PC-3 (cell line): ENCODE data around the gene TFEC. TPM values are rescaled to one million over a fixed set of nuclear protein-coding genes. Genes with fewer than 3 reads are reported as not detected.
A peak's percentile ranks its signal among the peaks of the same experiment; 100 is the strongest.

Experiments
- ATAC-seq: fragments of 200-7000 bp; cut with Tn5 transposase; 2 replicates; pipeline ENCODE4 v1.9.1; 2020; ENCODE audit warnings: mild to moderate bottlenecking, moderate library complexity
- BruUV-seq: library from RNA; stranded (reverse); fragments of 400-500 nt; replicated peaks from 2 replicates; lab custom pipeline; 2021; lab: Mats Ljungman, UMichigan
- CTCF ChIA-PET: fragments of 300-600 bp; sonication (Branson Sonifier 250); formaldehyde crosslinking; loops from one replicate; lab custom pipeline; 2022; ENCODE audit warnings: antibody characterized with exemption; lab: Charles Lee
- POLR2A ChIA-PET: fragments of 300-600 bp; sonication (Branson Sonifier 250); formaldehyde crosslinking; loops from one replicate; lab custom pipeline; 2022; ENCODE audit warnings: antibody characterized with exemption; ENCODE audit not compliant: unreplicated experiment; lab: Charles Lee
- DNase-seq: peaks from one replicate; pipeline ENCODE4 v3.0.0-alpha.2; 2015
- H2AFZ ChIP-seq: fragments of 300-600 bp; sonication (generic); 2 replicates; pipeline ENCODE4 v1.6.0; 2016; ENCODE audit warnings: antibody characterized with exemption, low read length
- H3F3A ChIP-seq: fragments of 300-600 bp; sonication (generic); one replicate; pipeline ENCODE4 v1.6.0; 2017; ENCODE audit warnings: antibody characterized with exemption, low read length, control low read depth, mild to moderate bottlenecking; ENCODE audit not compliant: unreplicated experiment
- H3K27ac ChIP-seq: fragments of 300-600 bp; sonication (generic); 2 replicates; pipeline ENCODE4 v1.5.1; 2016; ENCODE audit warnings: mild to moderate bottlenecking, low read length
- H3K27me3 ChIP-seq: fragments of 300-600 bp; sonication (generic); 2 replicates; pipeline ENCODE4 v1.6.1; 2016; ENCODE audit warnings: low read length, mixed read lengths
- H3K36me3 ChIP-seq: fragments of 300-600 bp; sonication (generic); 2 replicates; pipeline ENCODE4 v1.6.1; 2016; ENCODE audit warnings: low read depth, mixed run types, low read length, mixed read lengths
- H3K4me1 ChIP-seq: fragments of 300-600 bp; sonication (generic); 2 replicates; pipeline ENCODE4 v1.5.1; 2016; ENCODE audit warnings: low read length; ENCODE audit not compliant: insufficient read depth
- H3K4me2 ChIP-seq: fragments of 300-600 bp; sonication (generic); 2 replicates; pipeline ENCODE4 v1.6.0; 2016; ENCODE audit warnings: low read length
- H3K4me3 ChIP-seq: fragments of 300-600 bp; sonication (generic); 2 replicates; pipeline ENCODE4 v1.5.1; 2016; ENCODE audit warnings: mild to moderate bottlenecking, low read length, mixed read lengths
- H3K79me2 ChIP-seq: fragments of 300-600 bp; sonication (generic); 2 replicates; pipeline ENCODE4 v1.6.1; 2017; ENCODE audit warnings: low read length, mixed read lengths
- H3K9ac ChIP-seq: fragments of 300-600 bp; sonication (generic); 2 replicates; pipeline ENCODE4 v1.6.0; 2016; ENCODE audit warnings: mild to moderate bottlenecking, low read length
- H3K9me2 ChIP-seq: fragments of 300-600 bp; sonication (generic); replicated peaks from 2 replicates; pipeline ENCODE4 v1.6.1; 2016; ENCODE audit warnings: mixed run types, low read length, mixed read lengths
- H3K9me3 ChIP-seq: fragments of 300-600 bp; sonication (generic); 2 replicates; pipeline ENCODE4 v1.6.1; 2016; ENCODE audit warnings: low read length, mixed read lengths
- H4K20me1 ChIP-seq: fragments of 300-600 bp; sonication (generic); 2 replicates; pipeline ENCODE4 v1.6.1; 2016; ENCODE audit warnings: low read length, mixed read lengths
- EZH2 ChIP-seq: fragments of 300-600 bp; sonication (generic); IDR thresholded peaks from one replicate; pipeline ENCODE4 v1.6.1; 2017; ENCODE audit warnings: antibody characterized with exemption, mild to moderate bottlenecking, low read length; ENCODE audit not compliant: unreplicated experiment
- EZH2phosphoT487 ChIP-seq: fragments of 300-600 bp; sonication (generic); IDR thresholded peaks from 2 replicates; pipeline ENCODE4 v1.6.1; 2018; ENCODE audit warnings: mild to moderate bottlenecking, antibody characterized with exemption, low read length, borderline replicate concordance
- intact Hi-C: fragments of 100-400 bp; cut with micrococcal nuclease; formaldehyde crosslinking; loops from 2 replicates; pipeline ENCODE4 v1.9.0; 2023
- total RNA-seq: library from RNA; depleted of rRNA; stranded (reverse); fragments of >200 nt; gene quantifications from 2 replicates; pipeline ENCODE4 v1.2.3, GENCODE V29; 2014
- TF ChIP-seq, protein P1 (sequence below): fragments of 300-600 bp; sonication (generic); conservative IDR thresholded peaks from 2 replicates; pipeline ENCODE4 v1.5.1; 2017; ENCODE audit warnings: antibody characterized with exemption, low read depth, mild to moderate bottlenecking, low read length

Gene TFEC
- total RNA-seq, 1 experiment from 2014 or later = 0.15 TPM

- no peaks in the 10 kb centered on the region for H3K79me2 ChIP-seq
- no peaks in the 10 kb centered on the region for H3K9me2 ChIP-seq
- H3K4me2 ChIP-seq = no peak overlapping the region
- no peak overlapping the region for H3K4me3 ChIP-seq
- POLR2A ChIA-PET = no interaction called here
- H3K4me1 ChIP-seq = no peaks in the 10 kb centered on the region
- H3F3A ChIP-seq = no peaks in the 10 kb centered on the region
- no peaks in the 10 kb centered on the region for H4K20me1 ChIP-seq
- intact Hi-C loops = no loop called here
- no peaks in the 10 kb centered on the region for H3K9me3 ChIP-seq
- H3K27ac ChIP-seq = no peak overlapping the region
- BruUV-seq = no TSS peak
- no peak overlapping the region for H2AFZ ChIP-seq
- DNase-seq (no peak), ATAC-seq (no peak)
- CTCF ChIA-PET = no interaction called here
- H3K36me3 ChIP-seq = no peaks in the 10 kb centered on the region
- H3K27me3 ChIP-seq = peaks cover 7% of the 10 kb centered on the region; the same call in 1 of the 2 replicates
- TF ChIP-seq EZH2 = no peak
- TF ChIP-seq, protein P1, sequence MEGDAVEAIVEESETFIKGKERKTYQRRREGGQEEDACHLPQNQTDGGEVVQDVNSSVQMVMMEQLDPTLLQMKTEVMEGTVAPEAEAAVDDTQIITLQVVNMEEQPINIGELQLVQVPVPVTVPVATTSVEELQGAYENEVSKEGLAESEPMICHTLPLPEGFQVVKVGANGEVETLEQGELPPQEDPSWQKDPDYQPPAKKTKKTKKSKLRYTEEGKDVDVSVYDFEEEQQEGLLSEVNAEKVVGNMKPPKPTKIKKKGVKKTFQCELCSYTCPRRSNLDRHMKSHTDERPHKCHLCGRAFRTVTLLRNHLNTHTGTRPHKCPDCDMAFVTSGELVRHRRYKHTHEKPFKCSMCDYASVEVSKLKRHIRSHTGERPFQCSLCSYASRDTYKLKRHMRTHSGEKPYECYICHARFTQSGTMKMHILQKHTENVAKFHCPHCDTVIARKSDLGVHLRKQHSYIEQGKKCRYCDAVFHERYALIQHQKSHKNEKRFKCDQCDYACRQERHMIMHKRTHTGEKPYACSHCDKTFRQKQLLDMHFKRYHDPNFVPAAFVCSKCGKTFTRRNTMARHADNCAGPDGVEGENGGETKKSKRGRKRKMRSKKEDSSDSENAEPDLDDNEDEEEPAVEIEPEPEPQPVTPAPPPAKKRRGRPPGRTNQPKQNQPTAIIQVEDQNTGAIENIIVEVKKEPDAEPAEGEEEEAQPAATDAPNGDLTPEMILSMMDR = no peak
- no peak for TF ChIP-seq EZH2phosphoT487
- H3K9ac ChIP-seq = no peak overlapping the region
Measured at GRCh38 chr7:115952832-115953231, 77.7 kb downstream of the TFEC start.

DNA sequence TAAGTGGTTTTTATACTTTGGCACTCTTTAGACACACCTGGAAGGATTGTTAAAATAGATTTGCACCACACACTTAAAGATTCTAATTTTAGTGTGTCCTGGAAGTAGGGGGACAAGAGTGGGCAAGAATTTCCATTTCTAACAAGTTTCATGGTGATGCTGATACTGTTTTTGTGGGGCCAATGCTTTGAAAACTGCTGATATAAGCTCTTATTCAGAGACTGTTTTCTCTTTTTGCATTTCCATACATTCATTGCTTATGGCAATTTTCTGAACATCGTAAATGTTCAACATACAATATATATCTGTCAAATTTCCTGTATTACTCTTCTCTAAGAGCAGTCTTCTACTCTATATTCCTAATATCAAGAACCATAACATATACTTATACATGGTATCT, 79.0 kb downstream of the TFEC start:
- H3K36me3 ChIP-seq = no peaks in the 10 kb centered on the region
- DNase-seq (no peak), ATAC-seq (no peak)
- no peaks in the 10 kb centered on the region for H3K79me2 ChIP-seq
- intact Hi-C loops = no loop called here
- H3K4me3 ChIP-seq = no peak overlapping the region
- POLR2A ChIA-PET = no interaction called here
- H3K9ac ChIP-seq = no peak overlapping the region
- no peak overlapping the region for H2AFZ ChIP-seq
- BruUV-seq = no TSS peak
- H3K27ac ChIP-seq = no peak overlapping the region
- H3K4me1 ChIP-seq = no peaks in the 10 kb centered on the region
- H3K9me2 ChIP-seq = no peaks in the 10 kb centered on the region
- CTCF ChIA-PET = no interaction called here
- H3K4me2 ChIP-seq = no peak overlapping the region
- no peaks in the 10 kb centered on the region for H4K20me1 ChIP-seq
- H3K9me3 ChIP-seq = no peaks in the 10 kb centered on the region
- no peaks in the 10 kb centered on the region for H3F3A ChIP-seq
- TF ChIP-seq EZH2phosphoT487 (no peak), EZH2 (no peak)
- TF ChIP-seq, protein P1 = no peak
- peaks cover 7% of the 10 kb centered on the region; the same call in 1 of the 2 replicates for H3K27me3 ChIP-seq

- no peak overlapping the region for H3K4me2 ChIP-seq
- H4K20me1 ChIP-seq = no peaks in the 10 kb centered on the region
- peaks cover 23% of the 10 kb centered on the region; the same call in 1 of the 2 replicates for H3K27me3 ChIP-seq
- H3K36me3 ChIP-seq = no peaks in the 10 kb centered on the region
- ChIA-PET CTCF (interaction anchor here (0.6 to 0.7 kb wide), 2 partner anchors 11 to 407 kb away, joined by 3 to 4 read pairs; no protein-coding TSS in a partner anchor), POLR2A (no interaction called here)
- H3K9me3 ChIP-seq = no peaks in the 10 kb centered on the region
- intact Hi-C loops = no loop called here
- H3K4me3 ChIP-seq = no peak overlapping the region
- H3K27ac ChIP-seq = no peak overlapping the region
- peak; percentile 45 for DNase-seq
- BruUV-seq = no TSS peak
- H3K79me2 ChIP-seq = no peaks in the 10 kb centered on the region
- H3K9me2 ChIP-seq = no peaks in the 10 kb centered on the region
- no peak for TF ChIP-seq EZH2
- TF ChIP-seq EZH2phosphoT487 = no peak
- TF ChIP-seq, protein P1 = no peak
- no peak overlapping the region for H2AFZ ChIP-seq
- H3K4me1 ChIP-seq = no peaks in the 10 kb centered on the region
- H3K9ac ChIP-seq = no peak overlapping the region
- no peaks in the 10 kb centered on the region for H3F3A ChIP-seq
- ATAC-seq = peak; percentile 88
Measured at GRCh38 chr7:115941703-115942268, 88.8 kb downstream of the TFEC start.
